DMS53 treated with DMSO at 0.1 percent for 48 hours (cell line): ENCODE results near the gene RECQL5.

ENCODE experiments used
- DNase-seq: peaks from one replicate; lab custom pipeline; 2025; ENCODE audit not compliant: unreplicated experiment; lab: John Stamatoyannopoulos, UW

RECQL5 gene

DNA sequence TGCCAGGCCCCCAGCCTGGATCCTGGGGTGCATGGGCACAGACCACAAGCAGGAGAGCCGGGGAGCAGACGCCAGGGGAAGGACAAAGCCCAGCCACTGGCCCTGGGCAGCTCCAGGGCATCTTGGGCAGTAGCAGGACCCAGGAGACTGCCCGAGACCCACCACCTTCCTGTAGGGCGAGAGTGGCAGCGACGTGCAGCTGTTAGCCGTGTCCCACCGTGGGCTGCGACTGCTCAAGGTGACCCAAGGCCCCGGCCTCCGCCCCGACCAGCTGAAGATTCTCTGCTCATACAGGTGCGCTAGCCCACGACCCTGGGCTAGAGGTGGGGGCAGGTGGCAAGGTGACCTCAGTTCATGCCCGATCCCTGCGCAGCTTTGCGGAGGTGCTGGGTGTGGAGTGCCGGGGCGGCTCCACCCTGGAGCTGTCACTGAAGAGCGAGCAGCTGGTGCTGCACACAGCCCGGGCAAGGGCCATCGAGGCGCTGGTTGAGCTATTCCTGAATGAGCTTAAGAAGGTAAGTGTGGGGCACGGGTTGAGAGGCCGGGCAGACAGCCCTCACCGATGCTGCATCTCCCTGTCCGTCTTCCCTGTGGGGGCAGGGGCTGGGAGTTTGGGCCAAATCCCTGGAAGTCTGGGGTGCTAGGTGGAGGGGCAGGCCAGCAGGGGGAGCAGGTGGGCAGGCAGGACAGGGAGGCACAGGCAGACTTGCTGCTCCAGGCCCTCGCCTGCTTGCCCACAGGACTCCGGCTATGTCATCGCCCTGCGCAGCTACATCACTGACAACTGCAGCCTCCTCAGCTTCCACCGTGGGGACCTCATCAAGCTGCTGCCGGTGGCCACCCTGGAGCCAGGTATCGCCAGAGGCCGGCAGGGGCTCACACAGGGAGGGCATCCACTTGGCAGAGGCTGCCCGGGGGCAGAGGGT, 47.2 kb downstream of the RECQL5 start:
- DNase-seq, result no peak

DNA sequence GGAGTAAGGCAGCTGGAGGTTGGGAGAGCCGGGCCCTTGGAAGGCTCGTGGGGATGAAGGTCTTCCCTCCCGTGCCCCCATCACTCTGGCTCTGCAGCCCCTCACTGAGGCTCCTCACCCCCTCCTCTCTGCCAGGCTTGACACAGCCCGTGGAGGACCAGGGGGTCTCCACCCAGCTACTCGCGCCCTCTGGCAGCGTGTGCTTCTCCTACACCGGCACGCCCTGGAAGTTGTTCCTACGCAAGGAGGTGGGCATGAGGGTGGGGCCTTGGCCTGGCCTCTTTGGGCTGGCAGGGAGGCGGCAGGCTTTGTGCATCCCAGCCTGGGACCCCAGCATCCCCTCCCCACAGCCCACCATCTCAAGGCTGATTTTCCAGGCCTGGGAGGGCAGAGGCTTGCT, 49.3 kb downstream of the RECQL5 start:
- no peak for DNase-seq

DNA sequence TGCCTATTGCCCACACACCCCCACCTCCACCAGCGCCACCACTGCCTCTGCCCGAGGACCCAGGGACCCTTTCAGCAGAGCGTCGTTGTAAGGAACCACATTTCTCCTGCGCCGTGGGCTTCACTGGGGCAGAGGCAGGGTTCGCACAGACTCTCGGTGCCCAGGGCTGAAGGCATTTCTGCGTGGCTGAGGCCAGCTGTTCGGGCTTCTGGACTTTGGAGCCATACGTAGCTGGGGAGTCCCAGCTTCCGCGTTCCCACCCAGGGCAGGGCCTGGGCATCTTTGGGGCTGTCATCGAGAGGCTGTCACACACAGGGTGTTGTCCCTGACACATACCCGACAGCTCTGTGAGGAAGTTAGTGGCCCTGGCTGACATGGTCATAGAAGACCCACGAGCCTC, 49.7 kb downstream of the RECQL5 start:
- DNase-seq, result no peak

DNA sequence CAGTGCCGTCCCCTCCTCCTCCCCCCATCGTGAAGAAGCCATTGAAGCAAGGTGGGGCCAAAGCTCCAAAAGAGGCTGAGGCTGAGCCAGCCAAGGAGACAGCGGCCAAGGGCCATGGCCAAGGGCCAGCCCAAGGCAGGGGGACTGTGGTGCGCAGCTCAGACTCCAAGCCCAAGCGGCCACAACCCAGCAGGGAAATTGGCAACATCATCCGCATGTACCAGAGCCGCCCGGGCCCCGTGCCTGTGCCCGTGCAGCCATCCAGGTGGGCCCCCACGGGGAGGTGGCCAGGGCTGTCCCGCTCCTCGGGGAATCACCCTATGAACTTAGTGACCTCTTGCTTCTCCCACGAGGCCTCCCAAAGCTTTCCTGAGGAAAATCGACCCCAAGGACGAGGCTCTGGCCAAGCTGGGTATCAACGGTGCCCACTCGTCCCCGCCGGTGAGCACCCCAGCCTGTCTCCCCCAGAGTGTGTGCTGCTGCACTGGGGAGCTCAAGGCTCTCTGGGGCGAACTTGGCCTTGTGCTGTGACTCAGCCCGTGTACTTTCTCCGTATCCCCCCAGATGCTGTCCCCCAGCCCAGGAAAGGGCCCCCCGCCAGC, 50.3 kb downstream of the RECQL5 start:
- no peak for DNase-seq

DNA sequence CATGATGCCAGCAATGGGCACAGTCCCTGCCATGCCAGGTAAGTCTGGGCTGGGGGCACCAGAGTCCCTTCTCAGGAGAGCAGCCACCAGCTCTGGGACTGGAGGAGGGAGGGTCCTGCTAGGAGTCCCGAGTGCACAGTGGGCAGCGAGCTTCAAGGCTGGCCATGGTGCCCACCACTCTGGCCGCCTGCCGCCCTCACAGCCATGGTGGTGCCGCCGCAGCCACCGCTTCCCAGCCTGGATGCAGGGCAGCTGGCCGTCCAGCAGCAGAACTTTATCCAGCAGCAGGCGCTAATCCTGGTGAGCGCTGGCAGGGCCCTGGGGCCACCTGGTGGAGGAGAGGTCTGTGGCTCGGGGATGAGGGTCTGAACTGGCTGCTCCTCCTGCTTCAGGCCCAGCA, 51.7 kb downstream of the RECQL5 start:
- no peak for DNase-seq

DNA sequence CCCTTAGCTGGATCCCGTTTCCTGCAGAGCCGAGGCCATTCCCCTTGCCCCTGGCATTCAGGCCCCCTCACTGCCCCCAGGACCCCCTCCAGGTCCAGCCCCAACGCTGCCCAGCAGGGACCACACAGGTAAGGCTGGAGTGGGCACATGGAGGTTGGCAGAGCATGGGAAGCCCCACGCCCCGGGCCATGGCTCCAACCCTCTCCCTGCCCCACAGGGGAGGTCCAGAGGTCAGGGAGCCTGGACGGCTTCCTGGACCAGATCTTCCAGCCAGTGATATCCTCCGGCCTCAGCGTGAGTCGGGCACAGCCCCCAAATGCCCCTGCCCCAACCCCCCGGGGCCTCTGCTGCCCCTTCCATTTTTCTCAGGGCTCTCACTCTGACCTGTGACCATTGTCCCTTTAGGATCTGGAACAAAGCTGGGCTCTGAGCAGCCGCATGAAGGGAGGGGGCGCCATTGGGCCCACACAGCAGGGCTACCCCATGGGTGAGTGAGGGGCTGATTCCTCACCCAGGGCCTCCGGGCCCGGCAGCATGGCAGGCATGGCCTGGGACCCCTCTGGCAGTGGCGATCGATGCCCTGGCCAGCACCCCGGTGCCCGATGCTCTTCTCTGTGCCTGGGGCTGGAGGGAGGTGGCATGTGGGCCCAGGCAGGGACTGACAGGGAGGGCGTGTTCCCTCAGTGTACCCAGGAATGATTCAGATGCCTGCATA, 52.2 kb downstream of the RECQL5 start:
- no peak for DNase-seq

DNA sequence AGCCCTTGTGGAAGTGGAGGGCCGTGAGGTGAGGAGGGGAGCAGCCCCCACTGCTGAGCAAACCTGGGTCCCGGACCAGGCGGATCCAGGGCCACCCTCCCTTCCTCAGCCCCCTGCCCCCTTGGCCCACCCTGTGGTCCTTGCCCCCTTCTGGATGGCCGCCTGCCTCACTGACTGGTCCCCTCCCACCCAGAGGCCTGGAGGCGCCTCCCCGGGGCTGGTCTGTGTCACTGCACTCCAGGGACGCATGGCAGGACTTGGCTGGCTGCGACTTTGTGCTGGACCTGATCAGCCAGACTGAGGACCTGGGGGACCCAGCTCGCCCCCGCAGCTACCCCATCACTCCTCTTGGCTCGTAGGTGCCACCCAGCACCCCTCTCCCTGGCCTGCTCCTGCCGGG, 52.9 kb downstream of the RECQL5 start:
- no peak for DNase-seq

DNA sequence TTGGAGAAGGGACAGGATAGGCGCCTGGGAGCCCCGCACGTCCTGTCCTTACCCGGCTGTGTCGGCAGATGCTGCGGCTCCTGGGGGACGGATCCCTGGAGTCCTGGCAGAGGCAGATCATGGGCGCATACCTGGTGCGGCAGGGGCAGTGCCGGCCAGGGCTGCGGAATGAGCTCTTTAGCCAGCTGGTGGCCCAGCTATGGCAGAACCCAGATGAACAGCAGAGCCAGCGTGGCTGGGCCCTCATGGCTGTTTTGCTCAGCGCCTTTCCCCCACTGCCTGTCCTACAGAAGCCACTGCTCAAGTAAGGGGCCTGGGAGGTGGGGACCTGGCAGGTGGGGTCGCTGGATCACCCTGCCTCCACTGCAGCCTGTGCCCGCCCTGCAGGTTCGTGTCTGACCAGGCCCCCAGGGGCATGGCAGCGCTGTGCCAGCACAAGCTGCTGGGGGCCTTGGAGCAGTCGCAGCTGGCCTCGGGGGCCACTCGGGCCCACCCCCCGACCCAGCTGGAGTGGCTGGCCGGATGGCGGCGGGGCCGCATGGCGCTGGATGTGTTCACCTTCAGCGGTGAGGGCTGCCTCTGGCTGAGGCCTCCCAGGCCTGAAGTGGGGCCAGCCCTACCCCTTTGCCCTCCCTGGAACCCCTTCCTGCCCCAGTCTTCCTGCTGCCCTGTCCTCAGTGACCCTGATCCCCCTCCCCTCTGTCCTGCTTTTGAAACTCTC, 53.9 kb downstream of the RECQL5 start:
- no peak for DNase-seq

DNA sequence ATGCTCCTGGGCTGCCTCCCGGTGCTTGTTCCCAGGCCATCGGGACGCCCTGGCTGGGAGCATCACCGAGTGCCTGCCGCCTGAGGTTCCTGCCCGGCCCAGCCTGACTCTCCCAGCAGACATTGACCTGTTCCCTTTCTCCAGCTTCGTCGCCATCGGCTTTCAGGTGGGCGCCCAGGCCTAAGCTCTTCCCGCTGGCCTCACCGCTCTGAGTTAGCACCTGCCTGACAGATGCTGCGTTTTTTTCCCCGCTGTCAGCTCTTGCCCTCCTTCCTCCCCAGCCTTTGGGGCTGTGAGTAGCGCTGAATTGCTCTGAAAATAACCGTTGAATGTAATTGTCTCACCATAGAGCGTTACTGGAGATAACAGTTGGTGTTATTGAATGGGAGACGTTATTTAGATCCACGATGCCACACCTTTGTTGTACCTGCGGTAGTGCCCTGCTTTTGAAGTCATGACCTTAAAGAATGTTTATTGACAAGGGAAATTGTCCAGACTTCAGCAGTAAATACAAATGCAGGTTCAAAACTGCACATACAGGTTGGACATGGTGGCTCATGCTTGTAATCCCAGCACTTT, 55.0 kb downstream of the RECQL5 start:
- DNase-seq, result no peak

DNA sequence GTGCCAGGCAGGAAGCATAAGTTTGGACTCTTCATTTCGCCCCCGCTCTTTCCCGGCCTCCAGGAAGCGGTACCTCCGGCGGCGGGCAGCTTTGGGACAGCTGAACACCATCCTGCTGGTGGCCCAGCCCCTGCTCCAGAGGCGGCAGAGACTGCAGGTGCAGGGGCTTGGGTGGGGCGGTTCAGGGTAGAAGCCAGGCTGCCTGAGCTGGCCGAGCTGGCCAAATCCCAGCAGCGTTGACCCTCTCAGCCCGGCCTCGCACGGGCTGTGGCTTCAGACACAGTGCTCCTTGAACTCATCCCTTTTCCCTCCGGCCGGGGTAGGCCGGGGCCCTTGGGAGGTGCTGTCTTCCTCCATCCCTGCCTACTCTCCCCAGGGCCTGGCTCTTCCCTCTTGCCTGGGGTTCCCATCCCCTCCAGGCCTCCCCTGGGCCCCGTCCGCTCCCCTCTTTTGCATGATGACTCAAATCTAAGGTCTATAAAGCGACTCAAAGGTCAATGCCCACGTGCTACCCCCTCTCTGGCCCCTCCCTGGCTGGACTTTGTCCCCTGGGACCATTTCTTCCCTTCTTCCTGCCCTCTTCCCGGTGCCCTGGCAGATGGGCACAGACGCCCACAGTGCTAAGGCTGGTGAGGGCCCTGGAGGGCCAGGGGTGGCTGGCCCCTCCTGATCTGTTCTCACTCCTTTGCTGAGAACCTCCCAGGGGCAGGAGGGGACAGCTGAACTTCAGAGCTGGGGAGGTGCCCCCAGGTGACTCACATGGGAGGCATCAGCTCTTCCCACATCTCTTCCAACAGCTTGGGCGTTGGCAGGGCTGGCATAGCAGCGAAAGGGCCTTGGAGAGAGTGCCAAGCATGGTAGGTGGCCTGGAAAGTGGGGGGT, 56.6 kb downstream of the RECQL5 start:
- no peak for DNase-seq

DNA sequence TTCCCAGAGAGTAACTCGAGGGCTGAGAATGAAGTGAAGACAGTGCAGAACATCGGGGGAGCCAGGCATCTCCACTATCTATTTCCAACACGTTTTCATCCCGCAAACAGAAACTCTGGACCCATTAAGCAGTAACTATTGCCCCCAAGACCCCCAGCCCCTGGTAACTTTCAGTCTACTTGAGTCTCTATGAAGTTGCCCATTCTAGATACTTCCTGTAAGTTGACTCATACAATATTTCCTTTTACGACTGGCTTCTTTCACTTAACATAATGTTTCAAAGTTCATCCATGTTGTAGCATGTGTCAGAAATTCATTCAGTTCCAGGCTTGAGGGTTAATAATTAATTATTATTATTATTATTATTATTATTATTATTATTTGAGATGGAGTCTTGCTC, 59.9 kb downstream of the RECQL5 start:
- no peak for DNase-seq

DNA sequence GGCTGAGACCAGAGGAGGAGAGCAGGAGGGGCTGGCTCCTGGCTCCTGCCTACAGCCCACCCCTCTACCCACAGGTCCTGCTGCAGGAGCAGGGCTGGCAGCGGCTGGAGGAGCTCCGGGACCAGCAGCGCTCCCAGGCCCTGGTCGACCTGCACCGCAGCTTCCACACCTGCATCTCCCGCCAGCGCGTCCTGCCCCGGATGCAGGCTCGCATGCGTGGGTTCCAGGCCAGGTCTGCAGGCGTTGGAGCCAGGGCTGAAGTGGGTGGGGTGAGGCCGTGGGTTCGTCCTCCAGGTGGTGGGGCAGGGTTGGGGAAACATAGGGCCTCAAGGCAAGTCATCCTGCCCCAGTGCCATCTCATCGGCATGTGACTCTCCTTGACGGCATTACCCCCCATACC, 61.2 kb downstream of the RECQL5 start:
- no peak for DNase-seq

DNA sequence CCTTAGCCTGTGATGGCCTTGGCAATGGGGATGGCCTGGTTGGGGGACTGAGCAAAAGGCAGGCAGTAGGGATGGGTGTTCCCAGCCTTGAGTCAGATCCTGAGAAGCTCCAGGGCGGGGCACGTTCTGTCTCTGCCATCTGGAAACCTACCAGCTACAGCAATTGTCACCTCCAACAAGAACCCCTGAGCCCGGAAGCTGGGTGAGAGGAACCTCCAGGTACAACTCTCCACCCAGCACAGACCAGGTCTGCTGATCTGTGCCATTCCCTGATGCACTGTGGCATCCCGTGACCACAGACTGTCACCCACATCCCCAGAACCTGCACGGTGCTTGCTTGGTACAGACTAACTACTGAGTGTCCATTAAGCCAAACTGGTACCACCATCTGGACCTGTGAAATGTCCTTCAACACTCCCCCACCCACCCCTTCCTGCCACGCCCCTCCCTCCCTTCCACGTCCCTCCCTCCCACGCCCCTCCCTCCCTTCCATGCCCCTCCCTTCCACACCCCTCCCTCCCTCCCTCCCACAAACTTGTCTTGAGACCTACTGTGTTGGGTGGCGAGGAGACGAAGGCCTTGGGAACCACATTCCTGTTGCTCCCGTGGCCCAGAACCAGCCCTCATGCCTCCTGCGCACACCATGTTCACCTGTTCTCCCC, 62.8 kb downstream of the RECQL5 start:
- no peak for DNase-seq

DNA sequence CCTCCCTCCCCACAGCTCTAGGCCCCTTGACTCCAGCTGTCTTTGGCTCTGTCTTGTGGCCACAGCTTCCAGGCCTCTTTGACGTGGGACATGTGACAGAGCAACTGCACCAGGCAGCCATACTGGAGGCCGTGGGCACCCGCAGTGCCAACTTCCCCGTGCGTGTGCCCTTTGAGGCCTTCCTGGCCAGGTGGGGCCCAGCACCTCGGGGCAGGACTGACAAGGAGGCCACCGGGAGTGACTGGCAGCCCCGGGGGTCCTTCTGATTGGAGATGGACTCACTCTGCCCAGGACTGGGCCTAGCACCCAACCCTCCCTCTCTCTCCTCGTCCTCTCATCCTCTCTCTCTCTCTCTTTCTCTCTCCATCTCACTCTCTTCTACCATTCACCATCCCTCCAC, 63.8 kb downstream of the RECQL5 start:
- no peak for DNase-seq

DNA sequence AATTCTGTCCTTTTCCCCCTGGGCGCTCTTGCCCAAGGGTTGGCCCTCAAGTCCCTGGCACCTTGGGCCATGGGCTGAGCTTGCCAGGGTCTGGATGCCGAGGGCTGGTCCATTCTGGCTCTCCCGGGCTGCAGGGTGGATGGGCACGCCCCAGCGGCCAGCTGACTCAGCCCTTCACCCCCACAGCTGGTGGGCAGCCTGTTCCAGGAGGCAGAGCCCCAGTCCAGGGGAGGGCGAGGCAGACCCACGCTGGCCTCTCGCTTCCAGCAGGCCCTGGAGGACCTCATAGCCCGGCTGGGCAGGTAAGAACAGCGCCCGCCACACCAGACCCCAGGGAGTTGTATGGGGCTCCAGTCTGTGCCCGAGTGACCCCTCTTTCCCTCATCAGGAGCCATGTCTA, 64.3 kb downstream of the RECQL5 start:
- no peak for DNase-seq

DNA sequence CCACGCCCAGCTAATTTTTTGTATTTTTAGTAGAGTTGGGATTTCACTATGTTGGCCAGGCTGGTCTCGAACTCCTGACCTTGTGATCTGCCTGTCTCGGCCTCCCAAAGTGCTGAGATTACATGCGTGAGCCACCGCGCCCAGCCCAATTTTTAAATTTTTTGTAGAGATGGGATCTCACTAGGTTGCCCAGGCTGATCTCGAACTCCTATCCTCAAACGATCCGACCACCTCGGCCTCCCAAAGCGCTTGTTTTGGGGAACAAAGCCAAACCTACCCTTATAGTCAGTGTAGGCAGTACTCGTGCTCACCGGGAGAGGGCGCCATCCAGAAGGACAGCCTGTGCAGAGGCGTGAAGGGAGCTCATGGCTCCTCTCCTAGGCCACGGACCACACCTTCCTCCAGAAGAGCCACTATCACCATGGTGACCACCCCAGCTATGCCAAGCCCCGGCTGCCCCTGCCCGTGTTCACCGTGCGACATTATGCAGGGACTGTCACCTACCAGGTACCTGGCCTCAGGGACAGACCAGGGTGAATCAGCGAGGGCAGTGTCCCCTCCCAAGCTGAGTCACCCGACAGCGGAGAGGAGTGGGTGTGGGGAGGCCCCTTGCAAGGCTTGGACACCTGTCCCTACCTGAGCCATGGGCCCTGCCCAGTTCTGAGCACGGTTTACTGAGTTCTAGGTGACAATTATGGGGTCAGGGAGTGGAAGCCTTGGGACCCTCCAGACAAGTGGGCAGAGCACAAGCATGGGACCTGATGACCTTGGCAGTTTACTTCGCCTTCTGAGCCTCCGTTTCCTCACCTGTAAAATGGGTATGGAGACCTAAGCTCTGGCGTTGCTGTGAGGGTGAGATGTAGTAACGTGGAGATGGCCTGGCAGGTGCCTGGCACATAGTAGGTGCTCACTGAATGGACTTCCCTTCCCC, 65.6 kb downstream of the RECQL5 start:
- peak; percentile 92 for DNase-seq

DNA sequence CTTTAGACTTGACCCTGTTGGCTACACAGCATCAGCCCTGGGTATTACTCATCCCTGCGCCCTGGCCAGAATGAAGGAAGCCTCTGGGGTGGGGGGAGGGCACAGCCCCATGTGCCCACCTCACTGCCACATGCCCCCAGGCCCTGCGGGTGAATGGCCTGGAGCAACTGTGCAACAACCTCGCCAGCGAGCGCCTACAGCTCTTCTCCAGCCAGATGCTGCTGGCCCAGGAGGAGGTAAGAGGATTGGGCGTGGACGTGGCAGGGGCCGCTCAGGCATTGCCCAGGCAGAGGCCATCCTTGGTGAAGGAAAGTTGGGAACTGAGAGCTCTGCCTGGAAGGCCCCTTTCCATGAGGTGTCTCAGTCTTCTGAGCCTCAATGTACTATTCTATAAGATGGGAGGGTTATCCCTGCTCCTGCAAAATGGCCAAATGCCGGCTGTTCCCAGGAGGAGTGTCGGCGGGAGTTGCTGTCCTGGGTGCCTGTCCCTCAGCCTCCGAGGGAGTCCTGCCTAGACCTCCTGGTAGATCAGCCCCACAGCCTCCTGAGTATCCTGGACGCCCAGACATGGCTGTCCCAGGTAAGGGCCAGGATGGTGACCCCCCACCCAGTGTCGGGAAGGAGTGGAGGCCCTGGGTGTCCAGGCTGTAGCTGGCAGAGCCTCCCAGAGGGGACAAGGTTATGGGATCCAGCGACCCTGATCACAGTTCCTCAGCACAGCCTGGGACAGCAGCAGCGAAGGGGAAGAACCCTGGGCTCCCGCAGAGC, 70.5 kb downstream of the RECQL5 start:
- no peak for DNase-seq

DNA sequence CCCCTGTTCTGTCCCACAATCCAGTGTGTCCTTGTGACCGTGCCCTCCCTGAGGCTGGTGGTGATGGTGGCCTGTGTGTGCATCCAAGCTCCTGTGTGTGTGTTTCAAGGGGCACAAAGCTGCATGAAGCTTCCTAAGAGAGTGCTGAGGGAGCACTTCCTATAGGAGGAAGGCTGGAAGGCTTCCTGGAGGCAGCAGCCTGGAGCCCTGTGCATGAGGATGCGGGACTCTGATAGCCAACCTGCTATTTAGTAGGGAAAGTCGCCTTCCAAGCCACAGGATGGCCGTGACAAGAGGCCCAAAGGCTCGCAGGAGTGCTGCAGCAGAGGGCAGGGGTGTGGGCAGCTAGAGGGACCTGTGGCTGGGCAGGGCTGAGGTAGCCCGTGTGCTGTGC, 71.0 kb downstream of the RECQL5 start:
- no peak for DNase-seq
